ENCODE results near the gene ACOT11. TPM values are rescaled to one million over a fixed set of nuclear protein-coding genes. Genes with fewer than 3 reads are reported as not detected.

Gene ACOT11
- total RNA-seq, 1 donor from 2014 or later = 1.6 TPM

GRCh38 chr1:54608566-54609230 is 60.7 kb downstream of the ACOT11 start:
- intact Hi-C loops (cut with micrococcal nuclease) = no loop called here
- H3K27ac Mint-ChIP-seq = no peak overlapping the region
- no peaks in the 10 kb centered on the region for H3K27me3 Mint-ChIP-seq
- H3K4me1 Mint-ChIP-seq = peaks cover 9% of the 10 kb centered on the region
- no peak for DNase-seq
- no peaks in the 10 kb centered on the region for H3K9me3 Mint-ChIP-seq
- no peak overlapping the region for H3K4me3 Mint-ChIP-seq
- no peaks in the 10 kb centered on the region for H3K36me3 Mint-ChIP-seq (ENCODE audit: low read depth)

GRCh38 chr1:54609301-54609921 is 61.4 kb downstream of the ACOT11 start:
- DNase-seq = no peak
- Mint-ChIP-seq H3K36me3 (ENCODE audit: low read depth) (no peaks in the 10 kb centered on the region), H3K4me1 (peaks cover 6% of the 10 kb centered on the region), H3K27ac (no peak overlapping the region), H3K4me3 (no peak overlapping the region), H3K27me3 (peaks cover 2% of the 10 kb centered on the region), H3K9me3 (no peaks in the 10 kb centered on the region)
- intact Hi-C loops (cut with micrococcal nuclease) = no loop called here

- Mint-ChIP-seq H3K9me3 (no peaks in the 10 kb centered on the region), H3K27ac (no peak overlapping the region), H3K27me3 (peaks cover 2% of the 10 kb centered on the region), H3K36me3 (ENCODE audit: low read depth) (no peaks in the 10 kb centered on the region), H3K4me3 (no peak overlapping the region), H3K4me1 (no peaks in the 10 kb centered on the region)
- DNase-seq = no peak
- intact Hi-C loops (cut with micrococcal nuclease) = no loop called here
Measured at GRCh38 chr1:54610048-54610447, 62.0 kb downstream of the ACOT11 start.

GRCh38 chr1:54610601-54611580 is 62.9 kb downstream of the ACOT11 start:
- intact Hi-C loops (cut with micrococcal nuclease) = no loop called here
- no peak overlapping the region for H3K4me3 Mint-ChIP-seq
- H3K27ac Mint-ChIP-seq = no peak overlapping the region
- no peaks in the 10 kb centered on the region for H3K4me1 Mint-ChIP-seq
- no peaks in the 10 kb centered on the region for H3K9me3 Mint-ChIP-seq
- no peak for DNase-seq
- no peaks in the 10 kb centered on the region for H3K36me3 Mint-ChIP-seq (ENCODE audit: low read depth)
- H3K27me3 Mint-ChIP-seq = peaks cover 2% of the 10 kb centered on the region

- Mint-ChIP-seq H3K27ac (no peak overlapping the region), H3K27me3 (peaks cover 2% of the 10 kb centered on the region), H3K4me3 (no peak overlapping the region), H3K9me3 (no peaks in the 10 kb centered on the region), H3K4me1 (no peaks in the 10 kb centered on the region), H3K36me3 (ENCODE audit: low read depth) (no peaks in the 10 kb centered on the region)
- no peak for DNase-seq
- intact Hi-C loops (cut with micrococcal nuclease) = no loop called here
Measured at GRCh38 chr1:54611621-54612020, 63.6 kb downstream of the ACOT11 start.

- Mint-ChIP-seq H3K27ac (no peak overlapping the region), H3K4me1 (no peaks in the 10 kb centered on the region), H3K36me3 (ENCODE audit: low read depth) (no peaks in the 10 kb centered on the region), H3K9me3 (no peaks in the 10 kb centered on the region), H3K4me3 (no peak overlapping the region), H3K27me3 (peaks cover 2% of the 10 kb centered on the region)
- intact Hi-C loops (cut with micrococcal nuclease) = no loop called here
- no peak for DNase-seq
Measured at GRCh38 chr1:54614024-54614423, 66.0 kb downstream of the ACOT11 start.

- Mint-ChIP-seq H3K4me1 (no peaks in the 10 kb centered on the region), H3K36me3 (ENCODE audit: low read depth) (no peaks in the 10 kb centered on the region), H3K4me3 (no peak overlapping the region), H3K9me3 (no peaks in the 10 kb centered on the region), H3K27ac (no peak overlapping the region), H3K27me3 (peaks cover 2% of the 10 kb centered on the region)
- DNase-seq = no peak
- intact Hi-C loops (cut with micrococcal nuclease) = no loop called here
Measured at GRCh38 chr1:54614563-54614962, 66.5 kb downstream of the ACOT11 start.

GRCh38 chr1:54615531-54616279 is 67.7 kb downstream of the ACOT11 start:
- Mint-ChIP-seq H3K27ac (no peak overlapping the region), H3K9me3 (no peaks in the 10 kb centered on the region), H3K4me1 (no peaks in the 10 kb centered on the region), H3K36me3 (ENCODE audit: low read depth) (no peaks in the 10 kb centered on the region), H3K27me3 (peaks cover 2% of the 10 kb centered on the region), H3K4me3 (no peak overlapping the region)
- no peak for DNase-seq
- intact Hi-C loops (cut with micrococcal nuclease) = no loop called here

- no peaks in the 10 kb centered on the region for H3K9me3 Mint-ChIP-seq
- DNase-seq = no peak
- no peaks in the 10 kb centered on the region for H3K27me3 Mint-ChIP-seq
- no peaks in the 10 kb centered on the region for H3K36me3 Mint-ChIP-seq (ENCODE audit: low read depth)
- intact Hi-C loops (cut with micrococcal nuclease) = no loop called here
- no peaks in the 10 kb centered on the region for H3K4me1 Mint-ChIP-seq
- H3K4me3 Mint-ChIP-seq = no peak overlapping the region
- no peak overlapping the region for H3K27ac Mint-ChIP-seq
Measured at GRCh38 chr1:54619749-54620148, 71.7 kb downstream of the ACOT11 start.

- H3K27ac Mint-ChIP-seq = no peak within 1 kb of the TSS
- H3K4me3 Mint-ChIP-seq = no peak within 1 kb of the TSS
- H3K4me1 Mint-ChIP-seq = no peaks in the 10 kb centered on the region
- no peaks in the 10 kb centered on the region for H3K36me3 Mint-ChIP-seq (ENCODE audit: low read depth)
- no peaks in the 10 kb centered on the region for H3K9me3 Mint-ChIP-seq
- intact Hi-C loops (cut with micrococcal nuclease) = no loop called here
- H3K27me3 Mint-ChIP-seq = no peaks in the 10 kb centered on the region
- no peak for DNase-seq
Measured at GRCh38 chr1:54623216-54624007, 75.4 kb downstream of the ACOT11 start, which contains the start of gene FAM151A. Gene FAM151A (minus strand): TSS chr1:54623525. CDS start chr1:54623395, 130 bp downstream.

GRCh38 chr1:54624466-54625464 is 76.7 kb downstream of the ACOT11 start:
- DNase-seq = no peak
- intact Hi-C loops (cut with micrococcal nuclease) = no loop called here
- no peak overlapping the region for H3K4me3 Mint-ChIP-seq
- H3K27ac Mint-ChIP-seq = no peak overlapping the region
- H3K27me3 Mint-ChIP-seq = no peaks in the 10 kb centered on the region
- no peaks in the 10 kb centered on the region for H3K36me3 Mint-ChIP-seq (ENCODE audit: low read depth)
- H3K9me3 Mint-ChIP-seq = no peaks in the 10 kb centered on the region
- H3K4me1 Mint-ChIP-seq = no peaks in the 10 kb centered on the region

- Mint-ChIP-seq H3K27me3 (peaks cover under 1% of the 10 kb centered on the region), H3K27ac (no peak overlapping the region), H3K36me3 (ENCODE audit: low read depth) (no peaks in the 10 kb centered on the region), H3K4me3 (no peak overlapping the region), H3K4me1 (no peaks in the 10 kb centered on the region), H3K9me3 (no peaks in the 10 kb centered on the region)
- no peak for DNase-seq
- intact Hi-C loops (cut with micrococcal nuclease) = no loop called here
Measured at GRCh38 chr1:54627196-54627595, 79.2 kb downstream of the ACOT11 start.

Measured in activated CD4-positive, alpha-beta T cell treated with anti-CD3 and anti-CD28 coated beads, Interleukin-2, amount 10 ng/mL, durations not matched to agents 24 days and 14 days (primary cell).